Measurements from ENCODE around the gene SDK1. TPM values are rescaled to one million over a fixed set of nuclear protein-coding genes. Genes with fewer than 3 reads are reported as not detected.

The SDK1 gene
- total RNA-seq, 2 experiments from 2014 or later = 0.25 to 0.78 TPM

DNA sequence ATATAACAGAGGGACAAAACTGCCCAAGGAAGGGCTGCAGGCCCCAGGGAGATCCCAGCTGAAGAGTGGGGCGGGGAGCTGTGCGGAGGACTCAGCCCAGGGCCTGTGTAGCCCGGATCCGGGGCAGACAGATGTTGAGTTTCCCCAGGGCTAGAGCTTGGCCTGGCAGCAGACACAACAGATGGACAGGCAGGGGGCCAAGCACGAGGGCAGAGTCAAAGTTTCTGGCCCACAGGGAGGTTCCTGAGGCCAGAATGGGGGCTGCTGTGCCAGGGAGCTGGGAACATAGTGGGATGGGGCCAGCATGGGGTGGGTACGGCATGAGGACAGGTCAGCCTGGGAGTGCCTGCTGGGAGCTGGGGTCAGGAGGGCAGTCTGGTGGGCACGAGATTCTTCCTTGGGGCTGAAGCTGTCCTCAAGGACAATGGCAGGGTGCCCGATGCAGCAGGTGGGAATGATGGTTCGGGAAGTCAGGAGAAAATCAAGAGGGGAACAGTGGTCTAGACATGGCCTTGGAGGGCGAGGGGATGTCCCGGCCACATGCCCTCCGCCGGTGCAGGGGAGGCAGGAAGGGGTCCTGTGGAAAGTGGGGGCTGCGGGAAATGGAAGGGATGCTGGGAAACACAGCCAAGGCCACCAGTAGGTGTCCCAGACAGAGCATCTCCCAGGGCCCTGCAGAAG, 862.0 kb downstream of the SDK1 start:
- H3K9me3 Mint-ChIP-seq = no peaks in the 10 kb centered on the region
- no peak for TF ChIP-seq CTCF (IDR thresholded peaks at IDR 0.05)
- H3K4me1 Mint-ChIP-seq (ENCODE audit: low read depth) = no peaks in the 10 kb centered on the region
- H3K27me3 Mint-ChIP-seq = no peaks in the 10 kb centered on the region
- intact Hi-C loops (cut with micrococcal nuclease) = no loop called here
- ATAC-seq (no peak), DNase-seq (no peak)
- CTCF ChIA-PET = no interaction called here
- no peak overlapping the region for H3K27ac Mint-ChIP-seq
- H3K4me3 Mint-ChIP-seq = no peak overlapping the region
- no peaks in the 10 kb centered on the region for H3K36me3 Mint-ChIP-seq (ENCODE audit: low read depth)
- POLR2A ChIA-PET = interaction anchor here (0.8 kb wide), 1 partner anchor 13 kb away, joined by 3 read pairs; no protein-coding TSS in a partner anchor

- ATAC-seq (no peak), DNase-seq (no peak)
- no peak overlapping the region for H3K27ac Mint-ChIP-seq
- TF ChIP-seq CTCF (IDR thresholded peaks at IDR 0.05) = no peak
- no peaks in the 10 kb centered on the region for H3K27me3 Mint-ChIP-seq
- CTCF ChIA-PET = no interaction called here
- no peak overlapping the region for H3K4me3 Mint-ChIP-seq
- intact Hi-C loops (cut with micrococcal nuclease) = no loop called here
- H3K9me3 Mint-ChIP-seq = no peaks in the 10 kb centered on the region
- H3K4me1 Mint-ChIP-seq (ENCODE audit: low read depth) = no peaks in the 10 kb centered on the region
- POLR2A ChIA-PET = interaction anchor here (0.8 kb wide), 1 partner anchor 12 kb away, joined by 3 read pairs; no protein-coding TSS in a partner anchor
- H3K36me3 Mint-ChIP-seq (ENCODE audit: low read depth) = no peaks in the 10 kb centered on the region
Observed at GRCh38 chr7:4163565-4164203, 862.6 kb downstream of the SDK1 start.

GRCh38 chr7:4164556-4164955, 863.5 kb downstream of the SDK1 start:
- Mint-ChIP-seq H3K9me3 (no peaks in the 10 kb centered on the region), H3K4me1 (ENCODE audit: low read depth) (no peaks in the 10 kb centered on the region), H3K27me3 (no peaks in the 10 kb centered on the region), H3K36me3 (ENCODE audit: low read depth) (no peaks in the 10 kb centered on the region), H3K4me3 (no peak overlapping the region), H3K27ac (no peak overlapping the region)
- CTCF ChIA-PET = no interaction called here
- no peak for DNase-seq
- POLR2A ChIA-PET = no interaction called here
- no peak for ATAC-seq
- intact Hi-C loops (cut with micrococcal nuclease) = no loop called here
- no peak for TF ChIP-seq CTCF (IDR thresholded peaks at IDR 0.05)

DNA sequence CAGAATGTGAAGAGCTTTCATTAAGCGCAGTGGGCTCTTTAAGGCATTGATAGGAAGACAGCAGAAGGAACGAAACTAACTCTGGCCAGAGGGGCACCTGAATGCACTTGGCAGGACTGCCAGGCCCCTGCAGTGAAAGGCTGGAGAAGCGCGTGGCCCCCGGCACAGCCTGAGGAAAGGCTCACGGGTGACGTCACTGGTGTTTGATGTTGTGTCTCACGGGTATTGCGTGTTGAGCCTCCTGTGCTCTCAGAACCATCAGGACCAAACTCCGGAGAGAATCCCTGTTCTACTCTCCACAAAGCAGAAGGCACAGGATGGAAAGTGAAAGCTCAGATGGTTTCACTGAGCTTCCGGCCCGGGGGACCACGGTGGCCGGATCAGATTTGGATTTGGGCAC, 865.3 kb downstream of the SDK1 start:
- POLR2A ChIA-PET = no interaction called here
- Mint-ChIP-seq H3K27me3 (no peaks in the 10 kb centered on the region), H3K4me1 (ENCODE audit: low read depth) (no peaks in the 10 kb centered on the region), H3K9me3 (no peaks in the 10 kb centered on the region), H3K4me3 (no peak overlapping the region), H3K27ac (no peak overlapping the region), H3K36me3 (ENCODE audit: low read depth) (no peaks in the 10 kb centered on the region)
- intact Hi-C loops (cut with micrococcal nuclease) = no loop called here
- no peak for DNase-seq
- no peak for TF ChIP-seq CTCF (IDR thresholded peaks at IDR 0.05)
- CTCF ChIA-PET = interaction anchor here (1.1 kb wide), 1 partner anchor 20 kb away, joined by 3 read pairs; no protein-coding TSS in a partner anchor
- ATAC-seq = no peak

DNA sequence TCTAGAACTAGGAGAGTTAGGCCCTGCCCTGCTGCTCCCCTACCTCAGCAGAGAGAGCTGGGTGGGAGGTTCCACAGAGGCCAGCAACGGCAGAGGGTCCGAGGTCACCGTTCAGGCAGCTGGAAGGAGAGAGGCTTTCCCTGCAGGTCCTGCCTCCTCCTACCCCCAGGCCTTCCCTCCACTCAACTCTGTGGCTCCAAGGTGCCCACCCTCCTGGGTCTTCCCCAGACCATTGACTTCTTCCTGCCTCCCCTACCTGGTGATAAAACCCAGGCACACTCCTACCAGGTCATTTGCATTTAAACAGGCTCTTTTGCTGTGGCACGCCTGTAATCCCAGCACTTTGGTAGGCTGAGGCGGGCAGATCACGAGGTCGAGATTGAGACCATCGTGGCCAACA, 865.8 kb downstream of the SDK1 start:
- no peak for TF ChIP-seq CTCF (IDR thresholded peaks at IDR 0.05)
- intact Hi-C loops (cut with micrococcal nuclease) = no loop called here
- no peaks in the 10 kb centered on the region for H3K36me3 Mint-ChIP-seq (ENCODE audit: low read depth)
- ChIA-PET POLR2A (no interaction called here), CTCF (no interaction called here)
- no peaks in the 10 kb centered on the region for H3K9me3 Mint-ChIP-seq
- ATAC-seq (no peak), DNase-seq (no peak)
- H3K27ac Mint-ChIP-seq = no peak overlapping the region
- H3K27me3 Mint-ChIP-seq = no peaks in the 10 kb centered on the region
- H3K4me3 Mint-ChIP-seq = no peak overlapping the region
- H3K4me1 Mint-ChIP-seq (ENCODE audit: low read depth) = no peaks in the 10 kb centered on the region

Measured in activated CD8-positive, alpha-beta T cell treated with anti-CD3 and anti-CD28 coated beads for 36 hours (primary cell).